GM19025 (cell line): ENCODE data around the gene RUNX3.

Experiments
- ATAC-seq: cut with Tn5 transposase; IDR thresholded peaks from one replicate; pipeline ENCODE4 v1.9.1; 2021; ENCODE audit warnings: mild to moderate bottlenecking, low read depth, moderate library complexity; ENCODE audit not compliant: unreplicated experiment

Gene RUNX3

DNA sequence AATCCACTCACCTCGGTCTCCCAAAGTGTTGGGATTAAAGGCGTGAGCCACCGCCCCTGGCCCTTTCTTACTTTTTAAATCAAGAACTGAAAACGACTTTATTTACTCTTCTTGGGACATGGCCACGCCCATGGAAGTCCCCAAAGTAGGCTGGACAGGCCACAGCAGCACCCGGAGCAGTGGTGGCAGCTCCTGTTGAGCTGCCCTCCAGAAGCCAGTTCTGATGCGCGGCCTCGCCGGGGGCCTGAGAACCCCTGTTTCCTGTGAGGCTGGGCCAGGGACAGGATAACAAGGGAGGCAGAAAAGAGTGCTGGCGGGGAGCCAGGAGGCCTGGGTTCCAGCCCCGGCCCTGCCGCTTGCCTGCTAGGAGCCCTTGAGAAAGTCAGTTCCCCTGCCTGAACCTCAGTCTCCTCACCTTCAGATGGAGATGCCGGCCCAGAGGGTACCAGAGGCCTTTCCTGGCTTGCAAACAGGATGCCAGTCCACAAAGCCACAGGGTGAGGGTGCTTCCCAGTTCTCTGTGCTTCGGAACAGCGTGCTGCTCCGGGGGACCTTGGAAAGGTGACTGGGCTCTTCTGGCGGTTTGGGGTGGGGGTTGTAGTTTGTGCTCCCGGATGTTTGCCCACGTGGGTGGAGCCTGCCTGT lies 59.4 kb downstream of the RUNX3 start:
- ATAC-seq: no peak

DNA sequence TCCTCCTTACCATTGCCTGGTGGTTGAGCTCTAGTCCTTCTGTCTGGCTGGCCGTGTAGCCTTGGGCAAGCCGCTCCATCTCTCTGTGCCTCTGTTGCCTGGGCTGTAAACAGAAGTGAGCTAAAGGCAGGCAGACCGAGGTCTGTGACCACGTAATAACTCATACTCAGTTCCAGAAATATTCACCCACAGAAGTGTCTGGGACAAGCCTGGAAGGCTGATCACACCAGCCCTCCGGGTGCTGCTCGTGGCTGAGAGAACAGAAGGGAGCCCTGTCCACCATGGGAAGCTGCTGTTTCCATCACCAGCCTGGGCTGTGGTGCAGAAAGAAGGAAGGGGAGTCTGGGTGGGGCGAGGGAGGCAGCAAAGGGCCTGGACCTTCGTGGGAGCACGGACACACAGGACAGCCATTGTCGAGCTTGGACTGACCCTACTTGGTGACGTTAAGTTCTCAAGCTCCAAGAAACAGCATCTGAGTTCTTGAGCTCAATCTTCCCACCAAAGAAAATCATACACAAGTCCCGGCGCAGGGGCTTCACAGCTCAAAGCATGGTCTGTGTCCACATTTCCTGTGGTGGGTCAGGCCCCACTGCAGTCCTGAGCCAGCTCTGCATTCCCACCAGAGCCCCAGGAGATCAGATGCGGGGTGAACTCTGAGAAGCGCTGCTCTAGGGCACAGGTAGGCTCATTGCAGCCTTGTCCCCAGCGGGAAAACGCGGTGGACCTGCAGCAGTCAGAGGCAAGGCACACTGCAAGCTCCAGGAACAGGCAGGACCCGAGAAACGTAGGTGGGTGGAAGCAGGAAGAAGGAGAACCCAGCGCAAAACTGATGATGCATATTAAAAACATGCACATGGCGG lies 61.8 kb downstream of the RUNX3 start:
- ATAC-seq: no peak

- ATAC-seq: no peak
Measured at GRCh38 chr1:24867084-24867870, 62.8 kb downstream of the RUNX3 start.

- ATAC-seq: no peak
Measured at GRCh38 chr1:24866211-24867083, 63.6 kb downstream of the RUNX3 start.

- ATAC-seq: no peak
Measured at GRCh38 chr1:24865587-24865986, 64.5 kb downstream of the RUNX3 start.

DNA sequence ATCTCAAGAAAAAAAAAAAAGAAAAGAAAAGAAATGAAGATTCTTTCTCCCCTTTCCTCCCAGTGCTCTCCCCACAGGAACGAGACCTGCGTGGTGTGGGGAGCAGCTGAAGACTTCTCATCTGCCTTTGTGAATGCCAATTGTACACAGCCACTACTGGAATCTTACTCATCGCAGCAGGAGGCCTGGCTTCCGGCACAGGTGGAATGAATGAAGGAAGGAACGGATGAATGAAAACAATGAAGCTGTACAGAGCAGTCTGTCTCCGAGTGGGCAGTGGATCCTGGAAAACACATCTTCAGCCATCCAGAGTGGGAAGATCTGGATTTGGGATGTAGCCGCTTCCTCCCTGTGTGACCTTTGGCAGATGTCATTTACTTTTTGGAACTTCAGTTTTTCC lies 64.9 kb downstream of the RUNX3 start:
- no peak for ATAC-seq

GRCh38 chr1:24864370-24864777 lies 65.7 kb downstream of the RUNX3 start:
- ATAC-seq: no peak

- no peak for ATAC-seq
Measured at GRCh38 chr1:24862775-24863483, 67.1 kb downstream of the RUNX3 start.

- no peak for ATAC-seq
Measured at GRCh38 chr1:24861821-24862727, 68.0 kb downstream of the RUNX3 start.

DNA sequence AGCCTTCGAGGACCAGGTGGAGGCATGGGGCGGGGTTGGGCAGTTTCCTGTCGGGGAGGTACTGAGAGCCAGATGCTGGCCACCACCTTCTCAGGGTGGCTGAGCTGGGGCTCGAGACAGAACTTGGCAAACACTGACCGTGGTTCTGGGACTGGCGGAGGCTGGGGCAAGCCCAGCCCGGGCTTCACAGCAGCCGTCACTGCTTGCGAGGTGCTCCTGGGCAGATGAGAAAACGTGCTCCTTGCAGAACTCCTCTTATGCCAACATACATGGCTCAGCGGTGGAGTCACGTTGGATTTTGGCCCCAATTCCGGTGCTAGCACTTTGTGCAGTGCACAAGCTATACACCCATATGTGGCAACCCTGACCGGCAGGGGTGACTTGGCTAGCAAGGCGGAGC lies 69.2 kb downstream of the RUNX3 start:
- no peak for ATAC-seq

DNA sequence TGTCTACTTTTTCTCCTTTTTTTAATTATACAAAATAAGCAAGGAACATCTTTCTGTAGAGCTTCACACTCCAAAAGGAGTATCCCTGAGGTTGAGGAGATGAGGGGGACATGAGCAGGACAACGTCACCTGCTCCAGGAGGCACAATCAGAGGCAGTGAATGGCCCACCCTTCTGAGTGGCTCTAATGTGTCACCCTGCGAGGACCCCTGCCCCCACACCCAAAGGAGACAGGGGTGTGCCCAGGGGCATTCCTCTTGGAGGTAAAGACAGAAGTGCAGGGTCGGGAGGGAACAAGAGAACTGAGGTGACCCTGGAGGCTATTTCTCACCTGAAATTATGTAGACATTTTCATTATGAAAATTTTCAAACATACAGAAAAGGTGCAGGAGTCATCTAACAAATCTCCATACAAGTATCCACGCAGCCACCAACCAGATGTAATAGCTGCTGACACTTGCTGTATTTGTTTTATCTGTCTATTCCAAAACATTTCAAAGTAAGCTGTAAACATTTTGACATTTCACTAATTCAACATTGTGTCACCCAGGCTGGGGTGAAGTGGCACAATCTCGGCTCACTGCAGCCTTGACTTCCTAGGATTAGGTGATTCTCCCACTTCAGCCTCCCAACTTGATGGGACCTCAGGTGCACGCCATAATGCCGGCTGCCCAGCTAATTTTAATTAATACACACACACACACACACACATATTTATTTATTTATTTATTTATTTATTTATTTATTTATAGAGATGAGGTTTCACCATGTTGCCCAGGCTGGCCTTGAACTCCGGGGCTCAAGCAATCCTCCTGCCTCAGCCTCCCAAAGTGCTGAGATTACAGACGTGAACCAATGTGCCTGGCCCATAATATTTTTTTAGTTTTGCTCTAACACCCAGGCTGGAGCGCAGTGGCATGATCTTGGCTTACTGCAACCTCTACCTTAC lies 70.7 kb downstream of the RUNX3 start:
- ATAC-seq: no peak

GRCh38 chr1:24858277-24858676 lies 71.8 kb downstream of the RUNX3 start:
- no peak for ATAC-seq

GRCh38 chr1:24857507-24858133 lies 72.5 kb downstream of the RUNX3 start:
- no peak for ATAC-seq

- ATAC-seq: no peak
Measured at GRCh38 chr1:24856787-24857506, 73.1 kb downstream of the RUNX3 start.

DNA sequence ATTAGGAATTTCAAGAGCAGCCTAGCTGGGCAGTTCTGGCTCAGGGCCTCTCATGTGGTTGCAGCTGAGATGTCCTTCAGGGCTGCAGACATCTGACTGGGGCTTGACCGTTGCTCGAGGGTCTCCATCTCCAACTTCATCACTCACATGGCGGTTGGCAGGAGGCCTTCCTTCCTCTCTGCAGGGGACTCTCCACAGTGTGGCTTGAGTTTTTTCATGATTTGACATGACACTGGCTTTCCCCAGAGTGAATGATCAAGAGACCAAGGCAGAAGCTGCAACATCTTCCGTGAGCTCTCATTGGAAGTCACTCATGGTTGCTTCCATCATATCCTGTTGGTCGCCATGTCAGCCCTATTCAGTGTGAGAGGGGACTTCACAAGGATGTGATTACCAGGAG lies 74.6 kb downstream of the RUNX3 start:
- no peak for ATAC-seq

DNA sequence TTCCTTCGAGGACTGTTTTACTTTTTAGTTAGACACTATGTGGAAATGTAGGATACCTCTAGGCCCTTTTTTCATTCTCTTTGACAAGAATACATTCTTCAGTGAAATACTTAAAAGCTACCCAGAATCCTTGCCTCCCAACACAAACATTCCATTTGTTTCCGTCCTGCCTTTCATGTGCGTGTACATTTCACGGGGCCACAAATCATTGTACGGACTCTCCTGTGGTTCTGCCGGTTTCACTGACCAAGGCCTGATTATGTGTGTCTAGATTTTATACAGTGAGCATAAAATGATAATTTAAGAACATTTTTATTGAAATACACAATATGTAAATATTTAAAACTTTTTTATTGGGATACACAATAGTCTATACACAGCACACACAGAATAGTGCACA lies 76.4 kb downstream of the RUNX3 start:
- ATAC-seq: no peak
